ENCODE data around the gene C4orf46. TPM values are rescaled to one million over a fixed set of nuclear protein-coding genes. Genes with fewer than 3 reads are reported as not detected.

C4orf46 gene
- total and polyA plus RNA-seq, 2 of the 4 experiments (the other 2 are of a cell fraction): 8.1 to 10.0 TPM

DNA sequence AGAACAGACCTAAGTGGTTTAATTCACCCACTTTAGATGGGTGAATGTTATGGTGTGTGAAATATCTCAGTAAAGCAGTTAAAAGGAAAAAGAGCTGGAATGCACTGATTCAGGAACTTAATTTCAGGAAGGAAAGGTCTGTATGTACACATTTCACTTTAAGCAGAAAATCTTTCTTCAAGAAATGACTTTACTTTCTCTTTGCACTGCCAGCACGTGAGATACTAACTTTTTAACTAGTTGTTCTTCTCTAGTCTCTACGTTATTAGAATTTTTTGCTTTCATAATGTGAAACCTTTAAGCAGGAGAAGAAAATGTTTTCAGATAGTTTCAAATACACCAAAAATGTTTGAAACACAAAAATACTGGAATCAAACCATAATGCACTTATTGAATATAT, 18.8 kb downstream of the C4orf46 start:
- no peaks in the 10 kb centered on the region for H3K4me1 ChIP-seq (ENCODE audit: control insufficient read depth, insufficient read depth, low read length)
- ChIA-PET CTCF (interaction anchor here (1.1 kb wide), 1 partner anchor 11 kb away, joined by 3 read pairs; no protein-coding TSS in a partner anchor), POLR2A (ENCODE audit: unreplicated experiment) (no interaction called here)
- peak overlapping the region; percentile 86 for H3K4me2 ChIP-seq (ENCODE audit: low read depth, low read length)
- intact Hi-C loops (cut with micrococcal nuclease) (no loop called here), in situ Hi-C loops (cut with MboI; ENCODE audit: low sequenced_read_pairs) (no loop called here), dilution Hi-C loops (cut with HindIII; ENCODE audit: low sequenced_read_pairs, unreplicated experiment) (no loop called here)
- H4K5ac ChIP-seq (ENCODE audit: low read depth, low read length): no peak overlapping the region
- H4K91ac ChIP-seq (ENCODE audit: insufficient read depth, low read depth, low read length): no peak overlapping the region
- H4K8ac ChIP-seq (ENCODE audit: low read depth in 2 of 2, low read length in 2 of 2): no peak overlapping the region
- H3K79me1 ChIP-seq (ENCODE audit: low read depth in 1 of 2, low read length in 2 of 2): no peaks in the 10 kb centered on the region
- H3K36me3 ChIP-seq (ENCODE audit: control insufficient read depth, insufficient read depth, low read length): no peaks in the 10 kb centered on the region
- H2BK120ac ChIP-seq (ENCODE audit: low read depth, low read length): no peak overlapping the region
- TF ChIP-seq BHLHE40 (IDR thresholded peaks at IDR 0.05; ENCODE audit: low read depth, low read length): no peak
- TF ChIP-seq POLR2A (IDR thresholded peaks at IDR 0.05; ENCODE audit: low read depth, low read length): no peak
- TF ChIP-seq, protein P1, sequence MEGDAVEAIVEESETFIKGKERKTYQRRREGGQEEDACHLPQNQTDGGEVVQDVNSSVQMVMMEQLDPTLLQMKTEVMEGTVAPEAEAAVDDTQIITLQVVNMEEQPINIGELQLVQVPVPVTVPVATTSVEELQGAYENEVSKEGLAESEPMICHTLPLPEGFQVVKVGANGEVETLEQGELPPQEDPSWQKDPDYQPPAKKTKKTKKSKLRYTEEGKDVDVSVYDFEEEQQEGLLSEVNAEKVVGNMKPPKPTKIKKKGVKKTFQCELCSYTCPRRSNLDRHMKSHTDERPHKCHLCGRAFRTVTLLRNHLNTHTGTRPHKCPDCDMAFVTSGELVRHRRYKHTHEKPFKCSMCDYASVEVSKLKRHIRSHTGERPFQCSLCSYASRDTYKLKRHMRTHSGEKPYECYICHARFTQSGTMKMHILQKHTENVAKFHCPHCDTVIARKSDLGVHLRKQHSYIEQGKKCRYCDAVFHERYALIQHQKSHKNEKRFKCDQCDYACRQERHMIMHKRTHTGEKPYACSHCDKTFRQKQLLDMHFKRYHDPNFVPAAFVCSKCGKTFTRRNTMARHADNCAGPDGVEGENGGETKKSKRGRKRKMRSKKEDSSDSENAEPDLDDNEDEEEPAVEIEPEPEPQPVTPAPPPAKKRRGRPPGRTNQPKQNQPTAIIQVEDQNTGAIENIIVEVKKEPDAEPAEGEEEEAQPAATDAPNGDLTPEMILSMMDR (conservative IDR thresholded peaks at IDR 0.05; ENCODE audit: low read depth, low read length): no peak
- no peak for TF ChIP-seq RCOR1 (IDR thresholded peaks at IDR 0.05; ENCODE audit: insufficient replicate concordance, low read length)
- no peak for TF ChIP-seq MAFK (IDR thresholded peaks at IDR 0.05; ENCODE audit: low read depth, low read length)
- TF ChIP-seq FOS (IDR thresholded peaks at IDR 0.05; ENCODE audit: low read depth, low read length): no peak
- TF ChIP-seq ELK1 (IDR thresholded peaks at IDR 0.05; ENCODE audit: borderline replicate concordance, low read depth, low read length): no peak
- TF ChIP-seq SMC3 (IDR thresholded peaks at IDR 0.05; ENCODE audit: low read depth, low read length): no peak
- TF ChIP-seq RFX5 (IDR thresholded peaks at IDR 0.05; ENCODE audit: low read depth, low read length): no peak
- TF ChIP-seq CEBPB (IDR thresholded peaks at IDR 0.05; ENCODE audit: low read depth, low read length): no peak
- TF ChIP-seq CHD1 (IDR thresholded peaks at IDR 0.05; ENCODE audit: low read depth, low read length): no peak
- no peak for TF ChIP-seq MXI1 (IDR thresholded peaks at IDR 0.05; ENCODE audit: borderline replicate concordance, low read depth, low read length)
- TF ChIP-seq MAZ (IDR thresholded peaks at IDR 0.05; ENCODE audit: borderline replicate concordance, low read depth, low read length): no peak
- H2BK5ac ChIP-seq (ENCODE audit: low read depth, low read length, poor library complexity, severe bottlenecking): no peak overlapping the region
- H3K23ac ChIP-seq (ENCODE audit: low read depth, low read length): no peak overlapping the region
- no peak overlapping the region for H3K9ac ChIP-seq (ENCODE audit: low read depth, low read length)
- no peak overlapping the region for H2AFZ ChIP-seq (replicated peaks; ENCODE audit: low read length, poor library complexity)
- no peaks in the 10 kb centered on the region for H3K9me1 ChIP-seq (ENCODE audit: insufficient read depth, low read length)
- no peaks in the 10 kb centered on the region for H3K9me3 ChIP-seq (ENCODE audit: control insufficient read depth, insufficient read depth, low read length)
- H2AK5ac ChIP-seq (ENCODE audit: low read depth, low read length): no peak overlapping the region
- BruUV-seq (replicated peaks): no TSS peak
- H2BK15ac ChIP-seq (ENCODE audit: low read depth, low read length): no peak overlapping the region
- no peak overlapping the region for H3K27ac ChIP-seq (ENCODE audit: insufficient read depth, low read length)
- DNase-seq (no peak), ATAC-seq (ENCODE audit: low read depth) (peak; percentile 44)
- no peak overlapping the region for H2BK20ac ChIP-seq (ENCODE audit: low read depth, low read length)
- no peak overlapping the region for H3K18ac ChIP-seq (ENCODE audit: low read depth, low read length)
- no peak overlapping the region for H2AK9ac ChIP-seq (replicated peaks; ENCODE audit: low read depth, low read length, poor library complexity)
- H3K4ac ChIP-seq (ENCODE audit: low read depth, low read length): no peak overlapping the region
- 0 out of 2 replicates have a peak overlapping the region, but pooled peaks have one; percentile 18 for H3K4me3 ChIP-seq (ENCODE audit: insufficient read depth, low read depth, low read length)
- H4K20me1 ChIP-seq (ENCODE audit: insufficient read depth, low read length): no peaks in the 10 kb centered on the region
- no CpG with 5 or more reads among the region's 2 CpGs for WGBS, 2 experiments (ENCODE audit: extremely low coverage in 2 of 2, insufficient read length in 1 of 2)
- no peak overlapping the region for H3K14ac ChIP-seq (replicated peaks; ENCODE audit: low read depth, low read length)
- H3K27me3 ChIP-seq (ENCODE audit: control insufficient read depth, insufficient read depth, low read length): no peaks in the 10 kb centered on the region
- no peak overlapping the region for H3K56ac ChIP-seq (ENCODE audit: extremely low read depth, insufficient read depth, low read length)
